Kasumi-1 (cell line): ENCODE data around the gene AGR3.

ENCODE experiments used
- DNase-seq, 2 experiments: peaks; one replicate each; lab custom pipeline; 2025; lab: John Stamatoyannopoulos, UW

The AGR3 gene

GRCh38 chr7:16881844-16882243 is at the start of gene AGR3:
TSS of gene AGR3 (minus strand) at chr7:16881983. CDS start at chr7:16878618, 3,365 bp downstream.
- no peak for DNase-seq

- DNase-seq: no peak
Measured at GRCh38 chr7:16930946-16931345, 49.2 kb upstream of the AGR3 start.

GRCh38 chr7:16929146-16929762 is 47.5 kb upstream of the AGR3 start:
- peak; percentile 83 to 92 for DNase-seq

- DNase-seq: no peak
Measured at GRCh38 chr7:16926861-16927260, 45.1 kb upstream of the AGR3 start.

GRCh38 chr7:16926283-16926682 is 44.5 kb upstream of the AGR3 start:
- peak; percentile 43 to 72 for DNase-seq

GRCh38 chr7:16925609-16926008 is 43.8 kb upstream of the AGR3 start:
- DNase-seq: no peak

- no peak for DNase-seq
Measured at GRCh38 chr7:16923019-16923418, 41.2 kb upstream of the AGR3 start.

- DNase-seq: no peak
Measured at GRCh38 chr7:16921644-16922257, 40.0 kb upstream of the AGR3 start.

- no peak for DNase-seq
Measured at GRCh38 chr7:16921151-16921550, 39.4 kb upstream of the AGR3 start.

GRCh38 chr7:16919440-16919839 is 37.7 kb upstream of the AGR3 start:
- no peak for DNase-seq

- DNase-seq: peak; percentile 11 to 32
Measured at GRCh38 chr7:16918288-16918895, 36.6 kb upstream of the AGR3 start.

- no peak for DNase-seq
Measured at GRCh38 chr7:16916738-16917137, 35.0 kb upstream of the AGR3 start.

- DNase-seq: no peak
Measured at GRCh38 chr7:16916105-16916639, 34.4 kb upstream of the AGR3 start.

- DNase-seq: no peak
Measured at GRCh38 chr7:16915405-16915804, 33.6 kb upstream of the AGR3 start.

- DNase-seq: no peak
Measured at GRCh38 chr7:16914771-16915170, 33.0 kb upstream of the AGR3 start.

- DNase-seq: no peak
Measured at GRCh38 chr7:16913643-16914042, 31.9 kb upstream of the AGR3 start.

GRCh38 chr7:16912540-16912939 is 30.8 kb upstream of the AGR3 start:
- no peak for DNase-seq

- no peak for DNase-seq
Measured at GRCh38 chr7:16908561-16908960, 26.8 kb upstream of the AGR3 start.

GRCh38 chr7:16905300-16906044 is 23.7 kb upstream of the AGR3 start:
- DNase-seq: no peak

- DNase-seq: no peak
Measured at GRCh38 chr7:16904076-16904475, 22.3 kb upstream of the AGR3 start.

- DNase-seq: no peak
Measured at GRCh38 chr7:16900209-16900768, 18.5 kb upstream of the AGR3 start.
